Natural killer cell (primary cell): Measurements from ENCODE around the gene RNF34. TPM values are rescaled to one million over a fixed set of nuclear protein-coding genes. Genes with fewer than 3 reads are reported as not detected.

Experiments used
- ATAC-seq, 3 donors: fragments of 150-1000 bp in 2 of 3; fragments of 200-7000 bp in 1 of 3; cut with Tn5 transposase; 1 replicate in 1 of 3; 2 replicates in 2 of 3; pipeline ENCODE4 v1.10.0; 2021; ENCODE audit warnings: mild to moderate bottlenecking in 2 of 3, moderate library complexity in 2 of 3
- DNase-seq, 2 donors: peaks; one replicate each; pipeline versions ENCODE4 v3.0.0 to v3.0.0-alpha.2; 2013 to 2021; ENCODE audit warnings: mixed read lengths in 1 of 2
- H3K27ac ChIP-seq: one replicate; pipeline ENCODE4 v1.5.1; 2013; ENCODE audit warnings: mild to moderate bottlenecking, low read length
- H3K27me3 ChIP-seq: one replicate; pipeline ENCODE4 v1.6.1; 2013; ENCODE audit warnings: low read length; ENCODE audit not compliant: control insufficient read depth, insufficient read depth
- H3K36me3 ChIP-seq: one replicate; pipeline ENCODE4 v1.6.1; 2013; ENCODE audit warnings: low read length; ENCODE audit not compliant: control insufficient read depth, insufficient read depth
- H3K4me1 ChIP-seq: one replicate; pipeline ENCODE4 v1.6.1; 2013; ENCODE audit warnings: low read length; ENCODE audit not compliant: control insufficient read depth, insufficient read depth
- H3K4me3 ChIP-seq: one replicate; pipeline ENCODE4 v1.5.1; 2013; ENCODE audit warnings: low read length
- H3K9me3 ChIP-seq: one replicate; pipeline ENCODE4 v1.6.1; 2013; ENCODE audit warnings: low read length; ENCODE audit not compliant: control insufficient read depth, insufficient read depth
- H3K27ac Mint-ChIP-seq, 2 donors: one replicate each; pipeline ENCODE4 v1.8.0; 2022; ENCODE audit warnings: mild to moderate bottlenecking in 2 of 2, mixed read lengths in 2 of 2, moderate library complexity in 1 of 2
- H3K27me3 Mint-ChIP-seq, 2 donors: one replicate each; pipeline ENCODE4 v1.8.0; 2022; ENCODE audit warnings: low read depth in 2 of 2, mixed read lengths in 2 of 2
- H3K36me3 Mint-ChIP-seq: one replicate; pipeline ENCODE4 v1.8.0; 2022; ENCODE audit warnings: mixed read lengths
- H3K4me1 Mint-ChIP-seq, 2 donors: one replicate each; pipeline ENCODE4 v1.8.0; 2022; ENCODE audit warnings: mixed read lengths in 2 of 2
- H3K4me3 Mint-ChIP-seq: one replicate; pipeline ENCODE4 v1.8.0; 2022; ENCODE audit warnings: mild to moderate bottlenecking, moderate library complexity, mixed read lengths
- H3K9me3 Mint-ChIP-seq, 2 donors: one replicate each; pipeline ENCODE4 v1.8.0; 2022; ENCODE audit warnings: mixed read lengths in 2 of 2
- CTCF ChIP-seq: fragments of 200-600 bp; IDR thresholded peaks from one replicate; pipeline ENCODE4 v1.8.0; 2022; ENCODE audit warnings: antibody characterized with exemption
- WGBS: methylation state at CpG from one replicate; pipeline ENCODE4 v1.1.7; 2013; ENCODE audit warnings: missing lambda C conversion rate; ENCODE audit not compliant: insufficient coverage; 5-methylcytosine and 5-hydroxymethylcytosine counted together
- intact Hi-C: fragments of 100-400 bp; cut with micrococcal nuclease; formaldehyde crosslinking; loops from one replicate; pipeline ENCODE4 v1.14.2; 2022
- total RNA-seq, 4 donors: library from RNA; stranded (reverse); fragments of 120-200 nt in 1 of 4; gene quantifications; one replicate each; pipeline versions ENCODE4 v1.2.3 to v1.2.4, GENCODE V29; 2013 to 2022

RNF34 gene
- total RNA-seq, 3 donors from 2014 or later (not counting 1 experiment from before 2014, with no cell fraction given), result 62.3 to 78.4 (median 73.4) TPM

GRCh38 chr12:121364683-121365121, 35.2 kb upstream of the RNF34 start:
- no peak for DNase-seq
- Histone ChIP-seq H3K4me3 (no peak overlapping the region), H3K27ac (no peak overlapping the region), H3K9me3 (no peaks in the 10 kb centered on the region), H3K4me1 (no peaks in the 10 kb centered on the region), H3K36me3 (no peaks in the 10 kb centered on the region), H3K27me3 (peaks cover 2% of the 10 kb centered on the region)
- peaks cover 0 to 6% of the 10 kb centered on the region in 2 donors for H3K4me1 Mint-ChIP-seq
- intact Hi-C loops, result no loop called here
- no peak for ATAC-seq
- H3K36me3 Mint-ChIP-seq, result no peaks in the 10 kb centered on the region
- 35% methylated on average over 5 of the region's 5 CpGs for WGBS
- no peaks in the 10 kb centered on the region for H3K9me3 Mint-ChIP-seq
- TF ChIP-seq CTCF, result no peak
- no peak overlapping the region for H3K27ac Mint-ChIP-seq
- peaks cover 0 to 8% of the 10 kb centered on the region in 2 donors for H3K27me3 Mint-ChIP-seq
- no peak overlapping the region for H3K4me3 Mint-ChIP-seq

- no peaks in the 10 kb centered on the region for H3K36me3 Mint-ChIP-seq
- intact Hi-C loops, result no loop called here
- TF ChIP-seq CTCF, result no peak
- no peak overlapping the region for H3K27ac ChIP-seq
- peaks cover 2% of the 10 kb centered on the region for H3K27me3 ChIP-seq
- ATAC-seq (no peak), DNase-seq (no peak)
- no peaks in the 10 kb centered on the region for H3K9me3 Mint-ChIP-seq
- 80% methylated on average over 2 of the region's 5 CpGs for WGBS
- H3K27ac Mint-ChIP-seq, result no peak overlapping the region
- no peaks in the 10 kb centered on the region for H3K9me3 ChIP-seq
- no peak overlapping the region for H3K4me3 Mint-ChIP-seq
- H3K4me1 ChIP-seq, result no peaks in the 10 kb centered on the region
- no peaks in the 10 kb centered on the region for H3K36me3 ChIP-seq
- peaks cover 0 to 8% of the 10 kb centered on the region in 2 donors for H3K27me3 Mint-ChIP-seq
- H3K4me3 ChIP-seq, result no peak overlapping the region
- H3K4me1 Mint-ChIP-seq, result peaks cover 0 to 6% of the 10 kb centered on the region in 2 donors
Observed at GRCh38 chr12:121365416-121366062, 34.4 kb upstream of the RNF34 start.

- DNase-seq, result no peak
- Histone ChIP-seq H3K36me3 (no peaks in the 10 kb centered on the region), H3K4me3 (no peak overlapping the region), H3K4me1 (no peaks in the 10 kb centered on the region), H3K27ac (no peak overlapping the region), H3K27me3 (peaks cover 2% of the 10 kb centered on the region), H3K9me3 (no peaks in the 10 kb centered on the region)
- peaks cover 0 to 6% of the 10 kb centered on the region in 2 donors for H3K4me1 Mint-ChIP-seq
- no peak for TF ChIP-seq CTCF
- intact Hi-C loops, result no loop called here
- H3K4me3 Mint-ChIP-seq, result no peak overlapping the region
- H3K36me3 Mint-ChIP-seq, result no peaks in the 10 kb centered on the region
- no peak for ATAC-seq
- no peaks in the 10 kb centered on the region for H3K9me3 Mint-ChIP-seq
- H3K27ac Mint-ChIP-seq, result no peak overlapping the region
- peaks cover 0 to 8% of the 10 kb centered on the region in 2 donors for H3K27me3 Mint-ChIP-seq
- 76% methylated on average over 4 of the region's 4 CpGs for WGBS
Observed at GRCh38 chr12:121366063-121366459, 33.9 kb upstream of the RNF34 start.

- Histone ChIP-seq H3K27me3 (no peaks in the 10 kb centered on the region), H3K4me3 (no peak overlapping the region), H3K9me3 (no peaks in the 10 kb centered on the region), H3K36me3 (no peaks in the 10 kb centered on the region), H3K27ac (no peak overlapping the region), H3K4me1 (peaks cover 8% of the 10 kb centered on the region)
- no peak for ATAC-seq
- Mint-ChIP-seq H3K9me3 (no peaks in the 10 kb centered on the region), H3K4me1 (no peaks in the 10 kb centered on the region), H3K4me3 (no peak overlapping the region), H3K27ac (no peak overlapping the region), H3K27me3 (peaks cover 0 to 2% of the 10 kb centered on the region in 2 donors), H3K36me3 (no peaks in the 10 kb centered on the region)
- intact Hi-C loops, result no loop called here
- WGBS, result 81% methylated on average over 6 of the region's 6 CpGs
- no peak for DNase-seq
- no peak for TF ChIP-seq CTCF
Observed at GRCh38 chr12:121371404-121371803, 28.5 kb upstream of the RNF34 start.
